Trophoblast cell (in vitro differentiated cells and primary cell): Measurements from ENCODE around the gene ESR1.
"Not testable (repeated sequence)": the region's sequence is repeated elsewhere in the genome, so short reads cannot be mapped to it uniquely, and the experiment has no call there.

Source experiments
- DNase-seq, 2 donors: peaks; one replicate each; pipeline ENCODE4 v3.0.0-alpha.2; 2016
- H2AFZ ChIP-seq: 2 replicates; pipeline ENCODE4 v1.6.1; 2013; ENCODE audit warnings: low read length, moderate library complexity, mild to moderate bottlenecking; ENCODE audit not compliant: insufficient read depth, poor library complexity
- H2AK5ac ChIP-seq: 2 replicates; pipeline ENCODE4 v1.6.1; 2013; ENCODE audit warnings: mild to moderate bottlenecking, low read length
- H2BK120ac ChIP-seq: 2 replicates; pipeline ENCODE4 v1.6.1; 2013; ENCODE audit warnings: low read length, mild to moderate bottlenecking, moderate library complexity; ENCODE audit not compliant: insufficient read depth, poor library complexity
- H2BK12ac ChIP-seq: 2 replicates; pipeline ENCODE4 v1.6.1; 2013; ENCODE audit warnings: mild to moderate bottlenecking, low read length, moderate library complexity
- H2BK5ac ChIP-seq: 2 replicates; pipeline ENCODE4 v1.6.1; 2013; ENCODE audit warnings: low read length, low read depth, moderate library complexity, mild to moderate bottlenecking; ENCODE audit not compliant: poor library complexity
- H3K14ac ChIP-seq: 2 replicates; pipeline ENCODE4 v1.6.1; 2013; ENCODE audit warnings: mild to moderate bottlenecking, low read length
- H3K18ac ChIP-seq: 2 replicates; pipeline ENCODE4 v1.6.1; 2013; ENCODE audit warnings: mild to moderate bottlenecking, low read length
- H3K23ac ChIP-seq: 2 replicates; pipeline ENCODE4 v1.6.1; 2013; ENCODE audit warnings: low read length
- H3K27ac ChIP-seq: 2 replicates; pipeline ENCODE4 v1.5.1; 2013; ENCODE audit warnings: low read depth, mild to moderate bottlenecking, inconsistent platforms, low read length, moderate library complexity
- H3K27me3 ChIP-seq: 2 replicates; pipeline ENCODE4 v1.6.1; 2013; ENCODE audit warnings: inconsistent platforms, mild to moderate bottlenecking, low read length, moderate library complexity; ENCODE audit not compliant: insufficient read depth
- H3K36me3 ChIP-seq, 2 experiments: 1 replicate in 1 of 2; 2 replicates in 1 of 2; pipeline ENCODE4 v1.6.1; 2013; ENCODE audit warnings: low read length in 2 of 2, mild to moderate bottlenecking in 2 of 2, moderate library complexity in 1 of 2; ENCODE audit not compliant: insufficient read depth in 2 of 2, control insufficient read depth in 1 of 2
- H3K4ac ChIP-seq: 2 replicates; pipeline ENCODE4 v1.6.1; 2013; ENCODE audit warnings: low read depth, mild to moderate bottlenecking, low read length, moderate library complexity
- H3K4me1 ChIP-seq, 2 experiments: 1 replicate in 1 of 2; 2 replicates in 1 of 2; pipeline ENCODE4 v1.6.1; 2013; ENCODE audit warnings: low read length in 2 of 2, mild to moderate bottlenecking in 2 of 2, moderate library complexity in 1 of 2; ENCODE audit not compliant: insufficient read depth in 2 of 2, control insufficient read depth in 1 of 2
- H3K4me2 ChIP-seq: 2 replicates; pipeline ENCODE4 v1.6.1; 2013; ENCODE audit warnings: inconsistent platforms, mild to moderate bottlenecking, low read length, moderate library complexity
- H3K4me3 ChIP-seq: 2 replicates; pipeline ENCODE4 v1.5.1; 2013; ENCODE audit warnings: mild to moderate bottlenecking, low read depth, low read length, inconsistent platforms
- H3K79me1 ChIP-seq: one replicate; pipeline ENCODE4 v1.6.1; 2013; ENCODE audit warnings: low read length
- H3K79me2 ChIP-seq: 2 replicates; pipeline ENCODE4 v1.6.1; 2013; ENCODE audit warnings: low read length, mild to moderate bottlenecking; ENCODE audit not compliant: control insufficient read depth, insufficient read depth, poor library complexity
- H3K9ac ChIP-seq: 2 replicates; pipeline ENCODE4 v1.6.1; 2013; ENCODE audit warnings: mild to moderate bottlenecking, low read length
- H3K9me3 ChIP-seq: 2 replicates; pipeline ENCODE4 v1.6.1; 2013; ENCODE audit warnings: low read depth, mild to moderate bottlenecking, control low read depth, inconsistent platforms, low read length; ENCODE audit not compliant: insufficient read depth
- H4K12ac ChIP-seq: 2 replicates; pipeline ENCODE4 v1.6.1; 2013; ENCODE audit warnings: low read depth, mild to moderate bottlenecking, low read length, moderate library complexity
- H4K8ac ChIP-seq: 2 replicates; pipeline ENCODE4 v1.6.1; 2013; ENCODE audit warnings: low read depth, mild to moderate bottlenecking, low read length, moderate library complexity
- H4K91ac ChIP-seq: one replicate; pipeline ENCODE4 v1.6.1; 2013; ENCODE audit warnings: low read depth, mild to moderate bottlenecking, low read length, moderate library complexity
- WGBS: extraction: QIAGEN DNeasy Blood & Tissue Kit; methylation state at CpG from one replicate; pipeline ENCODE4 v1.1.7; 2013; ENCODE audit warnings: missing lambda C conversion rate; ENCODE audit not compliant: insufficient read length, insufficient coverage; ENCODE audit errors: extremely low coverage; 5-methylcytosine and 5-hydroxymethylcytosine counted together

Gene ESR1

GRCh38 chr6:151850479-151851003, 43.1 kb downstream of the ESR1 start:
- no peak overlapping the region for H3K4ac ChIP-seq
- H4K8ac ChIP-seq = no peak overlapping the region
- no peak overlapping the region for H3K14ac ChIP-seq
- H2BK12ac ChIP-seq = no peak overlapping the region
- H3K79me1 ChIP-seq = no peaks in the 10 kb centered on the region
- no CpG with 5 or more reads among the region's 5 CpGs for WGBS
- H2BK120ac ChIP-seq = no peak overlapping the region
- no peak overlapping the region for H3K27ac ChIP-seq
- no peaks in the 10 kb centered on the region for H3K27me3 ChIP-seq
- H3K9ac ChIP-seq = no peak overlapping the region
- no peaks in the 10 kb centered on the region for H3K4me1 ChIP-seq
- H3K9me3 ChIP-seq = no peaks in the 10 kb centered on the region
- no peak for DNase-seq
- H4K12ac ChIP-seq = no peak overlapping the region
- no peak overlapping the region for H3K4me2 ChIP-seq
- H3K18ac ChIP-seq = no peak overlapping the region
- H3K79me2 ChIP-seq = no peaks in the 10 kb centered on the region
- H3K23ac ChIP-seq = no peak overlapping the region
- no peak overlapping the region for H2BK5ac ChIP-seq
- no peak overlapping the region for H4K91ac ChIP-seq
- H2AFZ ChIP-seq = no peak overlapping the region
- H3K36me3 ChIP-seq = no peaks in the 10 kb centered on the region
- H2AK5ac ChIP-seq = no peak overlapping the region
- no peak overlapping the region for H3K4me3 ChIP-seq

GRCh38 chr6:151858294-151858693, 50.8 kb downstream of the ESR1 start:
- Histone ChIP-seq H2AFZ (no peak overlapping the region), H2BK120ac (no peak overlapping the region), H4K12ac (no peak overlapping the region), H3K4ac (no peak overlapping the region), H3K23ac (no peak overlapping the region), H3K4me3 (no peak overlapping the region), H3K18ac (no peak overlapping the region), H2BK5ac (no peak overlapping the region), H4K91ac (no peak overlapping the region), H3K36me3 (no peaks in the 10 kb centered on the region), H4K8ac (no peak overlapping the region), H2BK12ac (no peak overlapping the region), H3K27ac (no peak overlapping the region), H3K79me2 (no peaks in the 10 kb centered on the region), H3K27me3 (no peaks in the 10 kb centered on the region), H3K14ac (no peak overlapping the region), H3K4me2 (no peak overlapping the region), H3K4me1 (no peaks in the 10 kb centered on the region), H3K9ac (no peak overlapping the region), H3K79me1 (no peaks in the 10 kb centered on the region), H2AK5ac (no peak overlapping the region), H3K9me3 (no peaks in the 10 kb centered on the region)
- peak in 1 of 2 donors; percentile 8 for DNase-seq
- WGBS = no CpG with 5 or more reads among the region's 2 CpGs

- WGBS = no CpG with 5 or more reads among the region's 3 CpGs
- Histone ChIP-seq H3K4ac (no peak overlapping the region), H3K14ac (no peak overlapping the region), H4K91ac (no peak overlapping the region), H2BK12ac (no peak overlapping the region), H3K4me2 (no peak overlapping the region), H3K27ac (no peak overlapping the region), H3K4me3 (no peak overlapping the region), H2BK5ac (no peak overlapping the region), H3K36me3 (no peaks in the 10 kb centered on the region), H2AFZ (no peak overlapping the region), H3K23ac (no peak overlapping the region), H4K8ac (no peak overlapping the region), H3K9me3 (no peaks in the 10 kb centered on the region), H3K79me2 (no peaks in the 10 kb centered on the region), H3K79me1 (no peaks in the 10 kb centered on the region), H2AK5ac (no peak overlapping the region), H4K12ac (no peak overlapping the region), H3K4me1 (no peaks in the 10 kb centered on the region), H3K9ac (no peak overlapping the region), H3K18ac (no peak overlapping the region), H2BK120ac (no peak overlapping the region), H3K27me3 (no peaks in the 10 kb centered on the region)
- DNase-seq = no peak
Measured at GRCh38 chr6:151862461-151862860, 55.0 kb downstream of the ESR1 start.

- not testable (repeated sequence) for H3K79me2 ChIP-seq, H2BK120ac ChIP-seq
Measured at GRCh38 chr6:151867361-151867869, 59.9 kb downstream of the ESR1 start.

More at GRCh38 chr6:151867361-151867869, 59.9 kb downstream of the ESR1 start:
- H3K36me3 ChIP-seq, DNase-seq, H3K27me3 ChIP-seq, H4K8ac ChIP-seq, H3K18ac ChIP-seq, H2BK12ac ChIP-seq, H2AFZ ChIP-seq, H4K91ac ChIP-seq, H4K12ac ChIP-seq, H3K9ac ChIP-seq, H3K4me2 ChIP-seq, H3K4me1 ChIP-seq, H3K4me3 ChIP-seq, H3K79me1 ChIP-seq, H3K14ac ChIP-seq, H3K23ac ChIP-seq, H3K27ac ChIP-seq, H2AK5ac ChIP-seq, H3K9me3 ChIP-seq, H3K4ac ChIP-seq, H2BK5ac ChIP-seq: not testable (repeated sequence)
- no CpG with 5 or more reads among the region's 4 CpGs for WGBS
